Lower leg skin (tissue), 4 donors: ENCODE data around the gene GPC5. TPM values are rescaled to one million over a fixed set of nuclear protein-coding genes. Genes with fewer than 3 reads are reported as not detected.
"Not testable (repeated sequence)": the region's sequence is repeated elsewhere in the genome, so short reads cannot be mapped to it uniquely, and the experiment has no call there.

Experiments used
- DNase-seq, 2 donors: peaks; one replicate each; pipeline ENCODE4 v3.0.0-alpha.2; 2019; ENCODE audit warnings: low spot score in 2 of 2
- H3K4me3 ChIP-seq: fragments of 200-600 bp; sonication (generic); 2 replicates; pipeline ENCODE4 v1.5.1; 2017; ENCODE audit warnings: mild to moderate bottlenecking, low read depth; ENCODE audit not compliant: poor library complexity, severe bottlenecking
- POLR2A ChIP-seq, 2 donors: fragments of 450-650 bp; IDR thresholded peaks; one replicate each; pipeline ENCODE4 v1.6.1; 2016 to 2017; ENCODE audit warnings: antibody characterized with exemption in 2 of 2, mild to moderate bottlenecking in 1 of 2, moderate library complexity in 1 of 2
- WGBS, 2 donors: methylation state at CpG; one replicate each; pipeline ENCODE4 v1.1.5; 2018; 5-methylcytosine and 5-hydroxymethylcytosine counted together
- intact Hi-C: fragments of 100-400 bp; cut with DNase I; formaldehyde crosslinking; loops from one replicate; pipeline ENCODE4 v1.15.0; 2023; ENCODE audit warnings: low total_unique reads
- total RNA-seq, 4 donors: library from RNA; depleted of rRNA; stranded (reverse); fragments of >200 nt; gene quantifications; one replicate each; pipeline ENCODE4 v1.1.0, GENCODE V29; 2016
- TF ChIP-seq, protein P1 (sequence below), 3 donors: fragments of 450-650 bp; IDR thresholded peaks; one replicate each; pipeline ENCODE4 v1.5.1; 2016; ENCODE audit warnings: antibody characterized with exemption in 3 of 3, mild to moderate bottlenecking in 3 of 3, moderate library complexity in 2 of 3

GPC5 gene
- total RNA-seq, 4 donors from 2014 or later, result 0.46 to 1.3 (median 0.82) TPM

DNA sequence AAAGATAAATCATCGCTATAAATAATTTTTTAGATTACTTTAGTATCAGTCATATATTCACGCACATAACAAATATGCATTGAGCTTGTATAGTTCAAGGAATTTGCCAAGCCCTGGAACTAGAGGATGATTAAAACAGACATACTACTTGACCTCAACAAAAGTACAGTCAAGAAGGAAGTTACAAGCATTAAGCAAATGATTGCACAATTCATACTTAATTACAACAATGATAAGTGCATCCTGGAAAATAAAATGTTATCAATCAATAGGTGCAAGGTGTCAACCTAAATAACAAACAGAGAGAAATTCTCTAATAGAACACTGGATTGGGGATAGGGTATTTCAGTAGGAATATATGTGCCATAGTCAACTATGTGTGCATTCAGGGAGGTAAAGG, 491.2 kb downstream of the GPC5 start:
- intact Hi-C loops, result no loop called here
- TF ChIP-seq, protein P1, sequence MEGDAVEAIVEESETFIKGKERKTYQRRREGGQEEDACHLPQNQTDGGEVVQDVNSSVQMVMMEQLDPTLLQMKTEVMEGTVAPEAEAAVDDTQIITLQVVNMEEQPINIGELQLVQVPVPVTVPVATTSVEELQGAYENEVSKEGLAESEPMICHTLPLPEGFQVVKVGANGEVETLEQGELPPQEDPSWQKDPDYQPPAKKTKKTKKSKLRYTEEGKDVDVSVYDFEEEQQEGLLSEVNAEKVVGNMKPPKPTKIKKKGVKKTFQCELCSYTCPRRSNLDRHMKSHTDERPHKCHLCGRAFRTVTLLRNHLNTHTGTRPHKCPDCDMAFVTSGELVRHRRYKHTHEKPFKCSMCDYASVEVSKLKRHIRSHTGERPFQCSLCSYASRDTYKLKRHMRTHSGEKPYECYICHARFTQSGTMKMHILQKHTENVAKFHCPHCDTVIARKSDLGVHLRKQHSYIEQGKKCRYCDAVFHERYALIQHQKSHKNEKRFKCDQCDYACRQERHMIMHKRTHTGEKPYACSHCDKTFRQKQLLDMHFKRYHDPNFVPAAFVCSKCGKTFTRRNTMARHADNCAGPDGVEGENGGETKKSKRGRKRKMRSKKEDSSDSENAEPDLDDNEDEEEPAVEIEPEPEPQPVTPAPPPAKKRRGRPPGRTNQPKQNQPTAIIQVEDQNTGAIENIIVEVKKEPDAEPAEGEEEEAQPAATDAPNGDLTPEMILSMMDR (IDR thresholded peaks at IDR 0.05), result no peak
- TF ChIP-seq POLR2A (IDR thresholded peaks at IDR 0.05), result no peak
- H3K4me3 ChIP-seq, result no peak overlapping the region
- WGBS, 2 donors, result 85 to 95% methylated on average over 2 of the region's 2 CpGs
- DNase-seq, result no peak

- no peak for DNase-seq
- WGBS, 2 donors, result 42 to 54% methylated on average over 3 of the region's 3 CpGs
- intact Hi-C loops, result no loop called here
- TF ChIP-seq, protein P1 (IDR thresholded peaks at IDR 0.05), result no peak
- no peak for TF ChIP-seq POLR2A (IDR thresholded peaks at IDR 0.05)
- H3K4me3 ChIP-seq, result no peak overlapping the region
Measured at GRCh38 chr13:91891141-91891540, 492.7 kb downstream of the GPC5 start.

GRCh38 chr13:91893040-91893439, 494.6 kb downstream of the GPC5 start:
- no peak for TF ChIP-seq POLR2A (IDR thresholded peaks at IDR 0.05)
- TF ChIP-seq, protein P1 (IDR thresholded peaks at IDR 0.05), result no peak
- no peak for DNase-seq
- 94% methylated on average over 2 of the region's 2 CpGs for WGBS, 2 donors
- no peak overlapping the region for H3K4me3 ChIP-seq
- intact Hi-C loops, result no loop called here

- no peak overlapping the region for H3K4me3 ChIP-seq
- intact Hi-C loops, result no loop called here
- no peak for DNase-seq
- 16 to 17% methylated on average over 2 of the region's 2 CpGs for WGBS, 2 donors
- TF ChIP-seq, protein P1 (IDR thresholded peaks at IDR 0.05), result no peak
- TF ChIP-seq POLR2A (IDR thresholded peaks at IDR 0.05), result no peak
Measured at GRCh38 chr13:91894316-91894715, 495.9 kb downstream of the GPC5 start.

DNA sequence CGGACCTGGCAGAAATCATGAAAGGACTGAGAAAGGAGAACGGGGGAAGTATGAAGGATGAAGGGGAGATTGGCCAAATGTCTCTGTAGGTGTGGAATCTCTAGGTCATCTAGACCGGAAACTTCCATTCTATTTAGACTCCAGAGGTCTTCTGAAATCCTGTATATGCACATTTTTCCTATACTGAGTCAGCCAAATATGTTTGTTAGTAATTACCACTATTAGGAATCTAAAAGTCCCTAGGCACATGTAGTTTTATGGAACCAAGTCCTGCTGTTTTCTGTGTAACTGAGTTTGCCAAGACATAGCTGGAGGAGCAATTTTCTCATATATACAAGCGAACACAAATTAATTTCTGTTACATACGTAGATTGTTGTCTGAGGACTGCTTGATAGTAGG, 498.1 kb downstream of the GPC5 start:
- 68 to 70% methylated on average over 5 of the region's 5 CpGs for WGBS, 2 donors
- no peak for DNase-seq
- intact Hi-C loops, result no loop called here
- no peak for TF ChIP-seq POLR2A (IDR thresholded peaks at IDR 0.05)
- TF ChIP-seq, protein P1 (IDR thresholded peaks at IDR 0.05), result no peak
- no peak overlapping the region for H3K4me3 ChIP-seq

DNA sequence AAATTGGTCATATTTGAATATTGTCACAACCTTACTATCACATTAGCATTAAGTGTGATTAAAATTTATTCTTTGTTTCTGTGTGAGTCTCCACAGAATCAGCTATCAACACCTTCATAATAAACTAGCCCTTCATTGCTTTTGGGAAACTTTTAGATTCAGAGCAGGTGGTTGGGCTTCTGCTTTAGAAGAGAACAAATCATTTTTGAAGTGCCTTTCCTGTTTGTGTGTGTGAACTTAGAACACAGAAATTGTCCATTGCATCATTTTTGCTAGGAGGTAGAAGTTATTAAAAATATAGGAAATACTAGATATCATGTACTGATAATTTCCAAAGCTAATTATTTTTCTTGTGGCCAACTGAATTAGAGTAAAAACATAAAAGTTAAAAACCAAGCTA, 500.6 kb downstream of the GPC5 start:
- intact Hi-C loops, result not testable (repeated sequence)

More for the DNA sequence above, 500.6 kb downstream of the GPC5 start:
- DNase-seq, H3K4me3 ChIP-seq: not testable (repeated sequence)
